Activated CD8-positive, alpha-beta memory T cell treated with anti-CD3 and anti-CD28 coated beads for 36 hours (primary cell): ENCODE results near the gene CETP. TPM values are rescaled to one million over a fixed set of nuclear protein-coding genes. Genes with fewer than 3 reads are reported as not detected.
"Not testable (repeated sequence)": the region's sequence is repeated elsewhere in the genome, so short reads cannot be mapped to it uniquely, and the experiment has no call there.

Source experiments
- CTCF ChIA-PET: fragments of 350-600 bp; sonication (Branson Sonifier 250); formaldehyde crosslinking; loops from one replicate; lab custom pipeline; 2021; ENCODE audit warnings: antibody characterized with exemption; lab: Charles Lee
- POLR2A ChIA-PET: fragments of 350-600 bp; sonication (Branson Sonifier 250); formaldehyde crosslinking; loops from one replicate; lab custom pipeline; 2021; ENCODE audit warnings: antibody characterized with exemption; lab: Charles Lee
- total RNA-seq, 2 experiments: library from RNA; stranded (reverse); gene quantifications; one replicate each; pipeline ENCODE4 v1.2.3, GENCODE V29; 2021

Gene CETP
- total RNA-seq, 2 experiments from 2014 or later, result 0.13 TPM; not detected in 1

GRCh38 chr16:56969769-56970168 lies 8.0 kb downstream of the CETP start:
- CTCF ChIA-PET, result interaction anchor here (0.8 to 2.5 kb wide), 2 partner anchors 19 to 91 kb away, joined by 3 to 6 read pairs; partner anchors contain the start of gene NLRC5

GRCh38 chr16:56970934-56971767 lies 9.4 kb downstream of the CETP start:
- ChIA-PET CTCF (interaction anchor here (0.6 to 2.5 kb wide), 2 partner anchors 18 to 104 kb away, joined by 4 to 6 read pairs; partner anchors contain the start of gene NLRC5), POLR2A (no interaction called here)

More at GRCh38 chr16:56969769-56970168, 8.0 kb downstream of the CETP start:
- POLR2A ChIA-PET, result interaction anchor here (0.6 kb wide), 1 partner anchor 27 kb away, joined by 3 read pairs; no protein-coding TSS in a partner anchor

- CTCF ChIA-PET, result interaction anchor here (0.6 to 1.2 kb wide), 2 partner anchors 11 to 103 kb away, joined by 4 to 5 read pairs; no protein-coding TSS in a partner anchor
- POLR2A ChIA-PET, result no interaction called here
Measured at GRCh38 chr16:56971768-56972043, 10.0 kb downstream of the CETP start.

DNA sequence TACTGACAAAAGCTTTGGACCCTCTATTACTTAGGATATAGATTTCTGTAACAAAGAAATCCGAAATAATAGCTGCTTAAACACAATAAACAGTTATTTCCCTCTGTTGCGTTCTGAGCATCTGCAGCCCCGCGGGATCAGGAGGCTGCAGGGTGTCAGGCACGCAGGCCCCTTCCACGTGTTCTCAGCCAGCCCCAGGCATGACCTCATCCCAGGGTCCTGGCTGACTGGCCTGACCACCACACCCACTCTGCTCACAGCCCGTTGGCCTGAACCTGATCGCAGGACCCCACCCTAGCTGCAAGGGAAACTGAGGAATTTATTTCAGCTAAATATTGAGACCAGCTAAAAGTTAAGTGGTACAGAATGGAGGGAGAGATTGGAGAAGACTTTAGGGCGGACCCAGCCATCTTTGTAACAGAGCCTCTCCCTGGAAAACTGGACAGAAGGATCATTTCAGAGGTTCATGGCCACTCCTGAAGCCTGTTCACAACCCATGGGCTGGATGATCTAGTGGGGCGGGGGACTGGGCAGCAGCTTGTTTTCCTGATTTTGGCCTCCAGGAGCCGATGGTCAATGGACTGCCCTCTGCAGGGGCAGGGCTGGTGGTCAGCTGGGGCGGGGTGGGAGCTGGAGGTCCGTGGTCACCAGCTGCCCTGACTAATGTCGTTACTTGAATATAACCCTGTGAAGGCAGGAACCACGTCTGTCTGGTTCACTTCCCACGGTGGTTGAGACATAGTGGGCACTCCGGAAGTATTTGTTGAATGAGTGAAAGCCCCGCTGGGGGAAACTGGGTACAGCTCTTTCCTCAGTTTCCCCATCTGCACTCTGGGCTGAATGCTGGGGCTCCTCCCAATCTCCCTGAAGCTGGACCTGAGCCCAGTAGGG lies 10.9 kb downstream of the CETP start:
- POLR2A ChIA-PET, result no interaction called here
- CTCF ChIA-PET, result interaction anchor here (0.7 to 1.2 kb wide), 2 partner anchors 10 to 205 kb away, joined by 5 read pairs; no protein-coding TSS in a partner anchor

GRCh38 chr16:56973294-56973689 lies 11.5 kb downstream of the CETP start:
- POLR2A ChIA-PET, result no interaction called here
- CTCF ChIA-PET, result interaction anchor here (0.7 to 1.4 kb wide), 3 partner anchors 16 to 204 kb away, joined by 3 to 5 read pairs (median 3); partner anchors contain the start of gene NLRC5

GRCh38 chr16:56973899-56974298 lies 12.1 kb downstream of the CETP start:
- POLR2A ChIA-PET, result not testable (repeated sequence)
- CTCF ChIA-PET, result interaction anchor here (0.7 to 1.4 kb wide), 2 partner anchors 16 to 22 kb away, joined by 3 read pairs; partner anchors contain the start of gene NLRC5

DNA sequence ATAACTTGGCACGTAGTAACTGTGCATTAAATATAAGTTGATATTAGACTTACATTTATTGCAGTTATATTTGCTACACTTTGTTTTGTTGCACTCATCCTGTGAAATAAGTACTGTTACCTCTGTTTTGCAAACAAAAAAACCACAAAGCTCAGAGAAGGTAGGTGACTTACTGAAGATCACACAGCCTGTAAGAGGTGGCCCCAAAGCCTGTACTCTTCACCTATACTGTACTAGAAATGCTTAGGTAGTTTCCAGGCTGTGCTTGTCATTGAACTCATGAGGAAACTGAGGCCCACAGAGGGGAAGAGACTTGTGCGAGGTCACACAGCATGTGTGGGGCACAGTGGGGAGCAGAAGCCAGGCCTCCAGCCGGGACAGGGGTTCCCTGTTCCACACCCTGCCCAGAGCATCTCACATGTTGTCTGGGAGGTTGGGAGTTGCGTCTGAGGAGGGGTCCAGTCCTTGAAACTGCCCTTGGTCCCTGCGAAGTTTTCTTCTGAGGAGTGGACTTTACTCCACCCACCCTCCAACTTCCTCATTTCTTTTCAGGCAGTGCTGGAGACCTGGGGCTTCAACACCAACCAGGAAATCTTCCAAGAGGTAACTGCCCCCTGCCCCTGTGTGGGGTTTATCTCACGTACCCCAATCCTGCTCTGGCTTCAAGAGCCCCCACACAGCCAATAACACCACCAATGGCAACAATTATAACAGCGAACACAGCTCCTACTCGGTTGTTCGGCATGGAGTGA lies 13.0 kb downstream of the CETP start:
- POLR2A ChIA-PET, result interaction anchor here (0.6 kb wide), 1 partner anchor 121 kb away, joined by 7 read pairs; no protein-coding TSS in a partner anchor
- CTCF ChIA-PET, result interaction anchor here (1.4 to 3.2 kb wide), 3 partner anchors 10 to 15 kb away, joined by 3 to 14 read pairs (median 5); partner anchors contain the start of gene NLRC5

DNA sequence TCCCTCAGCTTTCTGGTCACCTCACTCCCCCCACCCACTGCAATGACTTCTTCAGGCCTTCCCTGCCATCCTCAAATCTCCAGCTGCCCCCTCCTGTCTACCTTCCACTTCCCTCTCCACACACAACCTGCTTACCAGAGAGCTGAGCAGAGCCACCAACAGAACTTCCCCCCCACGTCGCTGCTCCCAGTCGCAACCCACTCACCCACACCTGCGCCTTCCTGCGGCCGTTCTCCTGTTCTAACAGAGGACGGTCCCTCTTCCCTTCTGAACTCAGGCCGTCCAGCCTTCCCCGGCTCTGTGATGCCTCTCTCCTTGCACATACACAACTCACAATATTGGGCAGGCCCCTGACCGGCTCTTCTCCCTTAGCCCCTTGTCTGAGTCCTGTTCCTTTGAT lies 14.0 kb downstream of the CETP start:
- ChIA-PET POLR2A (interaction anchor here (1.0 kb wide), 1 partner anchor 49 kb away, joined by 3 read pairs; no protein-coding TSS in a partner anchor), CTCF (interaction anchor here (1.7 to 3.2 kb wide), 2 partner anchors 11 to 13 kb away, joined by 5 to 14 read pairs; no protein-coding TSS in a partner anchor)

DNA sequence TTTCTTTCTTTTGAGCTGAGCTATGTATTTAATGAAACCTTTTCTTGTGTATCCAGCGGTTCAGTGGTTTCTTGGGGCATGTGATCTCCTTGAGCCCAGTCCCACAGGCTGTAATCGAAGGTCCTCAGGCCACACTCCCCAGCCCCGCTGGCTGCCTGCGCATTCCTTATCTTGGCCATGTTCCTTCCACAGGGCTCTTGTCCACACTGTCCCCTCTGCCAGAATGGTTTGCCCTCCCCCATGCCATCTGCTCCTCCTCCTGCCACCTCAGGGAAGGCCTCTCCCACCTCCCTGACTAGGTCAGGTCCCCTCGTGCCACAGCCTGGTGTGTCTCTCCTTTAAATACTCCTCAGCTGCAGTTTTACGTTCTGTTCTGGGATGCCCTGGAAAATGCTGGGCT lies 15.5 kb downstream of the CETP start:
- POLR2A ChIA-PET, result interaction anchor here (0.6 to 1.1 kb wide), 2 partner anchors 10 to 312 kb away, joined by 3 to 4 read pairs; no protein-coding TSS in a partner anchor
- CTCF ChIA-PET, result interaction anchor here (0.7 to 3.2 kb wide), 3 partner anchors 11 to 13 kb away, joined by 3 to 14 read pairs (median 3); partner anchors contain the start of gene NLRC5

DNA sequence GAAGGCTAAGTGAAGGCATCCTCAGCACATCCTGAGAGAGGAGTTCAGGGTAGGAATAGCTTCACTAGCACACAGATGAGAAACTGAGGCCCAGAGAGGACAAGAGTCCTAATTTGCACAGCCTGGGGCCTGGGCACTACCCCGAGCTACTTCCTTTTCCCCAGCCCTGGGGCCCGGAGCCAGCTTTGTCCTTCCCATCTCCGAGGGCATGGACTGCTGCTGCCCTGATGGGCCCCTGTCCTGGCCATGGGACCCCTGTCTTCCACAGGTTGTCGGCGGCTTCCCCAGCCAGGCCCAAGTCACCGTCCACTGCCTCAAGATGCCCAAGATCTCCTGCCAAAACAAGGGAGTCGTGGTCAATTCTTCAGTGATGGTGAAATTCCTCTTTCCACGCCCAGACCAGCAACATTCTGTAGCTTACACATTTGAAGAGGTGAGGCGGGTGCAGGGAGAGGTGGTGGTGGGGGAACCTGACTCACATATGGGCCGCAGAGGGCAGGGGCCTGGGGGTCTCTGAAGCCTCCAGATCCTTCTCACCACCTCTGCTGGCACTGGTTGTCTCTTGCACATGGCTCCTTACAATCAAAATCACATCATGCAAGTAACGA lies 16.2 kb downstream of the CETP start:
- ChIA-PET CTCF (interaction anchor here (1.4 to 3.2 kb wide), 2 partner anchors 11 to 14 kb away, joined by 3 to 14 read pairs; partner anchors contain the start of gene NLRC5), POLR2A (interaction anchor here (0.5 to 1.1 kb wide), 3 partner anchors 9 to 33 kb away, joined by 3 to 8 read pairs (median 3); no protein-coding TSS in a partner anchor)

DNA sequence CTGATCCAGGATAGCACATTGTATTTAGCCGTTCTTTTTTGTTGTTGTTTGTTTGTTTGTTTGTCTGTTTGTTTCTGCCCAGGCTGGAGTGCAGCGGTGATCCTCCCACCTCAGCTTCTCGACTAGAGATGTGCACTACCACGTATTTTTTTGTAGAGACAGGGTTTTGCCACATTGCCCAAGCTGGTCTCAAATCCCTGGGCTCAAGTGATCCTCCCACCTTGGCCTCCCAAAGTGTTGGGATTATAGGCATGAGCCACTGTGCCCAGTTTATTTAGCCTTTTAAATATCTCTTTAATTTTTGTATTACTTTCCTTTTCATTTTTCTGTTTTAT lies 18.4 kb downstream of the CETP start:
- POLR2A ChIA-PET, result interaction anchor here (1.4 kb wide), 1 partner anchor 9 kb away, joined by 5 read pairs; the partner anchor contains the start of gene NLRC5
- CTCF ChIA-PET, result interaction anchor here (1.1 kb wide), 1 partner anchor 18 kb away, joined by 4 read pairs; the partner anchor contains the start of gene CETP

DNA sequence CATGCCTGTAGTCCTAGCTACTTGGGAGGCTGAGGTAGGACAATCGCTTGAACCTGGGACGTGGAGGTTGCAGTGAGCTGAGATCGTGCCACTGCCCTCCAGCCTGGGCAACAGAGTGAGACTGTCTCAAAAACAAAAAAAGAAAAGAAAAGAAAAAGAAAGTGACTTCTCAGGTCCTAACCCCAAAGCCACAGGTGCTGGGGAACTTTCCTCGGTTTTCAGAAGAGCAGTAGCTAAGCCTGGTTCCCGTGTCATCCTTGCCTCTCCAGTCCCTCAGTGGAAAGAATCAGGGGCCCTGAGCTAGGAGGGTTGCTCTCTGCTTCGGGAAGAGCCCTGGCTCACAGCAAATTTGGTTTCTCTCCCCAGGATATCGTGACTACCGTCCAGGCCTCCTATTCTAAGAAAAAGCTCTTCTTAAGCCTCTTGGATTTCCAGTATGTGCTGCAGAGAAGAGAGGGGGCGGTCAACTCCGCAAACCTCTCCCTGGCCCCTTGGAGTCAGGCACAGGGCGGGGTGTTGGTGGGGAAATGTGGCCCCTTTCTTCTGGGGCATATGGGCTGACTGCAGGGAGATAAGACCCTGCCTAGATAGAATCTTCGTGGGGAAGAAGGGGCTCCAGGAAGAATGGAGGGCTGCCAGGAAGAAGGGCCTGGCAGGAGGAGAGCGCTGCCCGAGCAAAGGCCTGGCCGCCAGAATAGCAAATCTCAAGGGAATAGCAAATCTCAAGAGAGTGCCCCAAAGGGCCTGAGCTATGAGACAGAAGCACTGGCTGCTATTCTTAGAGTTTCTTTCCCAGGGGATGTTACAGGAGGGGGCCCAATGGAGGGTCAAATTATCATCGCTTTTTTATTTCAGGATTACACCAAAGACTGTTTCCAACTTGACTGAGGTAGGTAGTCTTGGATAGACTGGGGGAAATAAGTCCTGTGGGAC lies 19.3 kb downstream of the CETP start:
- POLR2A ChIA-PET, result interaction anchor here (1.4 kb wide), 1 partner anchor 8 kb away, joined by 5 read pairs; the partner anchor contains the start of gene NLRC5
- CTCF ChIA-PET, result interaction anchor here (1.3 kb wide), 1 partner anchor 16 kb away, joined by 4 read pairs; no protein-coding TSS in a partner anchor

GRCh38 chr16:56981729-56982271 lies 20.1 kb downstream of the CETP start:
- ChIA-PET POLR2A (no interaction called here), CTCF (interaction anchor here (1.3 to 1.7 kb wide), 2 partner anchors 9 to 17 kb away, joined by 4 to 5 read pairs; no protein-coding TSS in a partner anchor)

- POLR2A ChIA-PET, result no interaction called here
- CTCF ChIA-PET, result interaction anchor here (1.7 to 4.1 kb wide), 2 partner anchors 10 to 18 kb away, joined by 5 to 27 read pairs; no protein-coding TSS in a partner anchor
Measured at GRCh38 chr16:56982695-56983094, 20.9 kb downstream of the CETP start.

- CTCF ChIA-PET, result interaction anchor here (0.5 to 4.1 kb wide), 3 partner anchors 11 to 105 kb away, joined by 3 to 27 read pairs (median 5); no protein-coding TSS in a partner anchor
- POLR2A ChIA-PET, result interaction anchor here (1.3 kb wide), 1 partner anchor 12 kb away, joined by 3 read pairs; no protein-coding TSS in a partner anchor
Measured at GRCh38 chr16:56983211-56983751, 21.5 kb downstream of the CETP start.
